Peyer's patch (tissue), 4 donors: ENCODE measurements around the gene COL6A3. TPM values are rescaled to one million over a fixed set of nuclear protein-coding genes. Genes with fewer than 3 reads are reported as not detected.
A peak's percentile ranks its signal among the peaks of the same experiment; 100 is the strongest.

Source experiments
- DNase-seq, 3 donors: peaks; one replicate each; pipeline ENCODE4 v3.0.0-alpha.2; 2017 to 2019
- H3K27ac ChIP-seq, 4 donors: fragments of 200-600 bp; sonication (generic); one replicate each; pipeline ENCODE4 v1.5.1; 2016 to 2019
- H3K27me3 ChIP-seq, 2 donors: fragments of 200-600 bp; sonication (generic); one replicate each; pipeline ENCODE4 v1.5.1; 2019
- H3K36me3 ChIP-seq, 3 donors: fragments of 200-600 bp; sonication (generic); one replicate each; pipeline ENCODE4 v1.5.1; 2016 to 2019
- H3K4me1 ChIP-seq, 4 donors: fragments of 200-600 bp; sonication (generic); one replicate each; pipeline ENCODE4 v1.5.1; 2016 to 2019
- H3K4me3 ChIP-seq, 4 donors: fragments of 200-600 bp; sonication (generic); 1 replicate in 3 of 4; 2 replicates in 1 of 4; pipeline ENCODE4 v1.5.1; 2016 to 2019; ENCODE audit warnings: mild to moderate bottlenecking in 1 of 4
- H3K9me3 ChIP-seq, 4 donors: fragments of 200-600 bp; sonication (generic); one replicate each; pipeline ENCODE4 v1.5.1; 2016 to 2019; ENCODE audit warnings: mild to moderate bottlenecking in 1 of 4
- CTCF ChIP-seq, 6 experiments: fragments of 450-650 bp in 4 of 6; fragments of 200-600 bp in 2 of 6; sonication (generic) in 1 of 6; IDR thresholded peaks; one replicate each; pipeline ENCODE4 v1.5.1; 2017 to 2019; ENCODE audit warnings: antibody characterized with exemption in 6 of 6, mild to moderate bottlenecking in 3 of 6, moderate library complexity in 1 of 6
- POLR2A ChIP-seq, 2 donors: fragments of 450-650 bp; IDR thresholded peaks; one replicate each; pipeline ENCODE4 v1.5.1; 2017; ENCODE audit warnings: antibody characterized with exemption in 2 of 2, mild to moderate bottlenecking in 2 of 2, moderate library complexity in 2 of 2
- total RNA-seq, 4 donors: library from RNA; depleted of rRNA; stranded (reverse); fragments of >200 nt; gene quantifications; one replicate each; pipeline ENCODE4 v1.1.0, GENCODE V29; 2016

Gene COL6A3
- total RNA-seq, 4 donors from 2014 or later = 51.7 to 172 (median 71.0) TPM

- TF ChIP-seq CTCF (IDR thresholded peaks at IDR 0.05) (no peak), POLR2A (IDR thresholded peaks at IDR 0.05) (no peak)
- no peaks in the 10 kb centered on the region for H3K9me3 ChIP-seq
- H3K27ac ChIP-seq = peak overlapping the region in 1 of 4 donors; percentile 12
- no peaks in the 10 kb centered on the region for H3K27me3 ChIP-seq
- H3K4me1 ChIP-seq = no peaks in the 10 kb centered on the region
- no peak for DNase-seq
- H3K4me3 ChIP-seq = no peak overlapping the region
- no peaks in the 10 kb centered on the region for H3K36me3 ChIP-seq
Observed at GRCh38 chr2:237457388-237457941, 43.5 kb upstream of the COL6A3 start.

DNA sequence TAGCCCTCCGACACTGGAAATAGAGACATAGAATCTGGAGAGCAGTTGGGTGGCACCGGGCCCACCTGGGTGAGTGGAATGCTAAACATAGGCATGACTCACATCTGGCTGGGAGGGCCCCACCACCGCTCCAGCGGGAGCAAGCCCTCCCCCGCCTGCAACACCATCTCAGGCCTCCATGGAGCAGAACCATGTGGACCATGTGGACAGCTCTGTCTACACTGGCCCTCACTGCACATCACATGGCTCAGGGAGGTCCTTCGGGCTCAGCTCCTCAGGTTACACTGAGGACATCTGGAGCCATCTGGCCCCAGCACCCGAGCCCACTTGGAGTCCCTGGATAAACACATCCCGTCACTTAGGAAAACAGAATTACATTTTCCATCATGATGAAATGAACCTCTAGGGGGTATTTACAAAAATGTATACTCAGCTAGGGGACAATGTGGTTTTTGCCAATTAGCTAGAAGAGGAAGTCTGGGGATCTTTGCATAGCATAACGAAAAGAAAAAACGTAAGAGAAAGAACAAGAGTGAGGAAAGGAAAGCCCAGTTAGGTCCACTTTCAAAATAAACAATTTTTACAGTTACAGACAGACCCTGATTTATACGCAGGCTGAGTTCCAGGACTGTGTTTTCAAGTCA, 42.4 kb upstream of the COL6A3 start:
- Histone ChIP-seq H3K27me3 (no peaks in the 10 kb centered on the region), H3K36me3 (no peaks in the 10 kb centered on the region), H3K27ac (peak overlapping the region in 2 of 4 donors; percentile 24 to 39), H3K9me3 (no peaks in the 10 kb centered on the region), H3K4me3 (no peak overlapping the region), H3K4me1 (no peaks in the 10 kb centered on the region)
- DNase-seq = no peak
- no peak for TF ChIP-seq CTCF (IDR thresholded peaks at IDR 0.05)
- no peak for TF ChIP-seq POLR2A (IDR thresholded peaks at IDR 0.05)

- Histone ChIP-seq H3K4me1 (no peaks in the 10 kb centered on the region), H3K9me3 (no peaks in the 10 kb centered on the region), H3K4me3 (no peak overlapping the region), H3K27me3 (no peaks in the 10 kb centered on the region), H3K27ac (peak overlapping the region in 2 of 4 donors; percentile 24 to 39), H3K36me3 (no peaks in the 10 kb centered on the region)
- no peak for DNase-seq
- TF ChIP-seq CTCF (IDR thresholded peaks at IDR 0.05) = no peak
- no peak for TF ChIP-seq POLR2A (IDR thresholded peaks at IDR 0.05)
Observed at GRCh38 chr2:237455764-237456163, 41.8 kb upstream of the COL6A3 start.

- no peak for TF ChIP-seq CTCF (IDR thresholded peaks at IDR 0.05)
- TF ChIP-seq POLR2A (IDR thresholded peaks at IDR 0.05) = no peak
- no peak overlapping the region for H3K27ac ChIP-seq
- H3K9me3 ChIP-seq = no peaks in the 10 kb centered on the region
- no peak overlapping the region for H3K4me3 ChIP-seq
- no peak for DNase-seq
- H3K36me3 ChIP-seq = no peaks in the 10 kb centered on the region
- peaks cover 0 to 10% (median 0%) of the 10 kb centered on the region in 4 donors for H3K4me1 ChIP-seq
- no peaks in the 10 kb centered on the region for H3K27me3 ChIP-seq
Observed at GRCh38 chr2:237453671-237454070, 39.7 kb upstream of the COL6A3 start.

DNA sequence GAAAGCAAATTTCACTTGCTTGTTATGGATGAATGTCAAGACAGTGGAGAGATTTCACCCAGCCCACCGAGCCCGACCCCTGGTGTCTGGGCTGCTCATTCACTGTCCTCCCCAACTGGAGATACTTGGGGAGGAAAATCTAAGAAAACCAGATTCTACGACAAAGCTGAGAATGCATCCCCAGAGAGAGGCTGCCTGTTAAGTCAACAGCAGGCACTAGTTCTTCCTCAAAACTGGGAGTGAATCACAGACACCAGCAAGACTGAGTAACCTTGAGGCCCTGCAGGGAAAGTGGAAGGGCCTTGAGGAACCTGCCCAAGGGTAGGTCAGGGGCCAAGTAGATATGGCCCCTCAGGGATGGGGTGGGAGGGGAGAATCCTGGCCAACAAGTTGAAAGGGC, 38.9 kb upstream of the COL6A3 start:
- Histone ChIP-seq H3K27me3 (no peaks in the 10 kb centered on the region), H3K9me3 (no peaks in the 10 kb centered on the region), H3K4me1 (peaks cover 0 to 14% (median 0%) of the 10 kb centered on the region in 4 donors), H3K27ac (no peak overlapping the region), H3K4me3 (no peak overlapping the region), H3K36me3 (no peaks in the 10 kb centered on the region)
- no peak for DNase-seq
- no peak for TF ChIP-seq CTCF (IDR thresholded peaks at IDR 0.05)
- TF ChIP-seq POLR2A (IDR thresholded peaks at IDR 0.05) = no peak
